H9 (cell line): ENCODE data around the gene ORM2. TPM values are rescaled to one million over a fixed set of nuclear protein-coding genes. Genes with fewer than 3 reads are reported as not detected.
A peak's percentile ranks its signal among the peaks of the same experiment; 100 is the strongest.

Source experiments
- DNase-seq: peaks from one replicate; pipeline ENCODE4 v3.0.0-alpha.2; 2017
- H2AFZ ChIP-seq: one replicate; pipeline ENCODE4 v1.6.1; 2013; ENCODE audit warnings: mild to moderate bottlenecking, low read length, control low read depth, moderate library complexity
- H2AK5ac ChIP-seq: 2 replicates; pipeline ENCODE4 v1.6.1; 2013; ENCODE audit warnings: low read length, control low read depth, mixed read lengths; ENCODE audit not compliant: insufficient read length
- H2BK120ac ChIP-seq: one replicate; pipeline ENCODE4 v1.6.1; 2013; ENCODE audit warnings: low read depth, mild to moderate bottlenecking, low read length, control low read depth, inconsistent platforms; ENCODE audit not compliant: poor library complexity, severe bottlenecking
- H2BK12ac ChIP-seq: 2 replicates; pipeline ENCODE4 v1.6.1; 2013; ENCODE audit warnings: low read length, control low read depth, mixed read lengths, low read depth; ENCODE audit not compliant: insufficient read length
- H2BK15ac ChIP-seq: 2 replicates; pipeline ENCODE4 v1.6.1; 2013; ENCODE audit warnings: low read depth, low read length, control low read depth
- H2BK20ac ChIP-seq: one replicate; pipeline ENCODE4 v1.6.1; 2013; ENCODE audit warnings: low read depth, mild to moderate bottlenecking, low read length, control low read depth, inconsistent platforms; ENCODE audit not compliant: poor library complexity, severe bottlenecking
- H2BK5ac ChIP-seq: 2 replicates; pipeline ENCODE4 v1.6.1; 2013; ENCODE audit warnings: low read length, control low read depth, mixed read lengths; ENCODE audit not compliant: insufficient read length
- H3K14ac ChIP-seq: 2 replicates; pipeline ENCODE4 v1.6.1; 2013; ENCODE audit warnings: low read length, control low read depth; ENCODE audit not compliant: insufficient read depth
- H3K18ac ChIP-seq: 2 replicates; pipeline ENCODE4 v1.6.1; 2013; ENCODE audit warnings: low read depth, mild to moderate bottlenecking, mixed read lengths, low read length, control low read depth; ENCODE audit not compliant: insufficient read length
- H3K23ac ChIP-seq: 2 replicates; pipeline ENCODE4 v1.6.1; 2013; ENCODE audit warnings: low read length, control low read depth, mixed read lengths, low read depth; ENCODE audit not compliant: insufficient read length
- H3K23me2 ChIP-seq: 2 replicates; pipeline ENCODE4 v1.6.1; 2013; ENCODE audit warnings: low read depth, mild to moderate bottlenecking, mixed read lengths, low read length, control low read depth; ENCODE audit not compliant: insufficient read length, poor library complexity, severe bottlenecking
- H3K27ac ChIP-seq: 2 replicates; pipeline ENCODE4 v1.5.1; 2013; ENCODE audit warnings: low read length, control low read depth, mixed read lengths, low read depth; ENCODE audit not compliant: insufficient read length
- H3K27me3 ChIP-seq: 2 replicates; pipeline ENCODE4 v1.6.1; 2013; ENCODE audit warnings: low read length, control low read depth, inconsistent platforms; ENCODE audit not compliant: insufficient read depth
- H3K4ac ChIP-seq: 2 replicates; pipeline ENCODE4 v1.6.1; 2013; ENCODE audit warnings: low read depth, mild to moderate bottlenecking, control low read depth, inconsistent platforms, low read length, moderate library complexity
- H3K4me1 ChIP-seq: 2 replicates; pipeline ENCODE4 v1.6.1; 2013; ENCODE audit warnings: low read length, control low read depth, inconsistent platforms; ENCODE audit not compliant: insufficient read depth
- H3K4me2 ChIP-seq: 2 replicates; pipeline ENCODE4 v1.6.1; 2013; ENCODE audit warnings: low read length, control low read depth, mixed read lengths; ENCODE audit not compliant: insufficient read length, insufficient read depth
- H3K56ac ChIP-seq: 2 replicates; pipeline ENCODE4 v1.6.1; 2013; ENCODE audit warnings: low read depth, mild to moderate bottlenecking, mixed read lengths, low read length, control low read depth; ENCODE audit not compliant: insufficient read length
- H3K79me1 ChIP-seq: 2 replicates; pipeline ENCODE4 v1.6.1; 2013; ENCODE audit warnings: low read depth, mild to moderate bottlenecking, moderate library complexity, low read length, control low read depth, inconsistent platforms; ENCODE audit not compliant: insufficient read depth, poor library complexity, severe bottlenecking
- H3K79me2 ChIP-seq: 2 replicates; pipeline ENCODE4 v1.6.1; 2013; ENCODE audit warnings: low read length, control low read depth, inconsistent platforms; ENCODE audit not compliant: insufficient read depth
- H3K9ac ChIP-seq: 2 replicates; pipeline ENCODE4 v1.6.1; 2013; ENCODE audit warnings: low read length, control low read depth, mixed read lengths; ENCODE audit not compliant: insufficient read length; ENCODE audit errors: extremely low read depth
- H3K9me3 ChIP-seq: one replicate; pipeline ENCODE4 v1.6.1; 2013; ENCODE audit warnings: low read depth, low read length, inconsistent platforms; ENCODE audit not compliant: control insufficient read depth
- H3T11ph ChIP-seq: one replicate; pipeline ENCODE4 v1.6.1; 2013; ENCODE audit warnings: mild to moderate bottlenecking, low read length, control low read depth, inconsistent platforms
- H4K20me1 ChIP-seq: one replicate; pipeline ENCODE4 v1.6.1; 2013; ENCODE audit not compliant: control insufficient read depth, insufficient read length, insufficient read depth
- H4K5ac ChIP-seq: 2 replicates; pipeline ENCODE4 v1.6.1; 2013; ENCODE audit warnings: low read depth, mild to moderate bottlenecking, mixed read lengths, low read length, control low read depth; ENCODE audit not compliant: insufficient read length
- H4K8ac ChIP-seq: replicated peaks from 2 replicates; pipeline ENCODE4 v1.6.1; 2013; ENCODE audit warnings: low read length, control low read depth, mixed read lengths, low read depth; ENCODE audit not compliant: insufficient read length
- H4K91ac ChIP-seq: 2 replicates; pipeline ENCODE4 v1.6.1; 2013; ENCODE audit warnings: low read depth, mild to moderate bottlenecking, moderate library complexity, mixed read lengths, low read length, control low read depth; ENCODE audit not compliant: insufficient read length
- H3K27ac Mint-ChIP-seq, 3 experiments: 2 replicates in 2 of 3; 3 replicates in 1 of 3; pipeline ENCODE4 v1.8.0; 2020 to 2021; ENCODE audit warnings: mixed read lengths in 3 of 3, mild to moderate bottlenecking in 1 of 3, moderate library complexity in 1 of 3
- H3K27me3 Mint-ChIP-seq: 2 replicates; pipeline ENCODE4 v1.8.0; 2021; ENCODE audit warnings: low read depth, mild to moderate bottlenecking, moderate library complexity, mixed read lengths
- H3K36me3 Mint-ChIP-seq, 3 experiments: 2 replicates in 2 of 3; 3 replicates in 1 of 3; pipeline ENCODE4 v1.8.0; 2020 to 2021; ENCODE audit warnings: low read depth in 3 of 3, mixed read lengths in 3 of 3; ENCODE audit not compliant: insufficient read depth in 1 of 3
- H3K4me1 Mint-ChIP-seq, 2 experiments: 2 replicates each; pipeline ENCODE4 v1.8.0; 2020; ENCODE audit warnings: mixed read lengths in 2 of 2
- H3K4me3 Mint-ChIP-seq, 2 experiments: 2 replicates in 1 of 2; 3 replicates in 1 of 2; pipeline ENCODE4 v1.8.0; 2020 to 2021; ENCODE audit warnings: mild to moderate bottlenecking in 2 of 2, mixed read lengths in 2 of 2, moderate library complexity in 1 of 2
- H3K9me3 Mint-ChIP-seq, 2 experiments: 2 replicates in 1 of 2; 3 replicates in 1 of 2; pipeline ENCODE4 v1.8.0; 2020; ENCODE audit warnings: mild to moderate bottlenecking in 2 of 2, mixed read lengths in 2 of 2, moderate library complexity in 1 of 2
- WGBS: extraction: QIAGEN DNeasy Blood & Tissue Kit; methylation state at CpG from one replicate; pipeline ENCODE4 v1.1.7; 2013; ENCODE audit warnings: missing lambda C conversion rate, low lambda C conversion rate, mixed read lengths; ENCODE audit not compliant: insufficient read length; ENCODE audit errors: extremely low coverage; 5-methylcytosine and 5-hydroxymethylcytosine counted together
- total RNA-seq: library from RNA; stranded (reverse); gene quantifications from 2 replicates; pipeline ENCODE4 v1.2.1, GENCODE V29; 2021
- TF ChIP-seq, protein P1 (sequence below): fragments of 200-600 bp; sonication (generic); conservative IDR thresholded peaks from 3 replicates; pipeline ENCODE4 v1.8.0; 2021; ENCODE audit warnings: antibody characterized with exemption, mild to moderate bottlenecking

Gene ORM2
- total RNA-seq, 1 experiment from 2014 or later = 1.2 TPM

DNA sequence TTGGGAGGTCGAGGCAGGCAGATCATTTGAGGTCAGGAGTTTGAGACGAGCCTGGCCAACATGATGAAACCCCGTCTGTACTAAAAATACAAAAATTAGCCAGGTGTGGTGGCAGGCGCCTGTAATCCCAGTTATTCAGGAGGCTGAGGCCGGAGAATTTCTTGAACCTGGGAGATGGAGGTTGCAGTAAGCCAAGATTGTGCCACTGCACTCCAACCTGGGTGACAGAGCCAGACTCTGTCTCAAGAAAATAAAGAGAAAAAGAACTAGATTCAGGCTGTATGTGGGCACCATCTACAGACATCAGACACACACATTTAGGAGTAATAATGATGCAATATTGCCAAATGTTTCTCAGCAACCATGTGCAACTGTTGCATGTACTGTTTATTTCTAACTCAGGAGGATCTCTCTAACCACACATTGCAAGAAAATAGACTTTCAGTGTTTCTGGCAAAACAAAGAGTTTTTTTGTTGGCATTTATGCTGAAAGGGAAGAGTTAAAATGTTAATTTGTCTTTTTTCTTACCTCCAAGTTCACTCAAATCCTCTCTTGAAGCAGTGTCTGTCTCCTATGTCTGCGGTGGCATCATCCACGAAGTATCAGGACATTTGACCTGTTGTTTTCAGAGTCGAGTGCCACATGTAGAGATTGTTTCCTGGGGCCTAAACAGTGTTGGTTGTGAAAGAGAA, 11.9 kb upstream of the ORM2 start:
- H2BK20ac ChIP-seq = no peak overlapping the region
- no peak overlapping the region for H4K5ac ChIP-seq
- H3K23ac ChIP-seq = no peak overlapping the region
- H3K9me3 Mint-ChIP-seq = no peaks in the 10 kb centered on the region
- no peak overlapping the region for H2BK15ac ChIP-seq
- H3K56ac ChIP-seq = no peak overlapping the region
- no peak overlapping the region for H3K4me3 Mint-ChIP-seq
- no peak overlapping the region for H2AK5ac ChIP-seq
- no peak overlapping the region for H3K4me2 ChIP-seq
- no peak overlapping the region for H3K4ac ChIP-seq
- no peaks in the 10 kb centered on the region for H4K20me1 ChIP-seq
- no peaks in the 10 kb centered on the region for H3K36me3 Mint-ChIP-seq
- no peak overlapping the region for H2BK12ac ChIP-seq
- no peak overlapping the region for H3K9ac ChIP-seq
- TF ChIP-seq, protein P1, sequence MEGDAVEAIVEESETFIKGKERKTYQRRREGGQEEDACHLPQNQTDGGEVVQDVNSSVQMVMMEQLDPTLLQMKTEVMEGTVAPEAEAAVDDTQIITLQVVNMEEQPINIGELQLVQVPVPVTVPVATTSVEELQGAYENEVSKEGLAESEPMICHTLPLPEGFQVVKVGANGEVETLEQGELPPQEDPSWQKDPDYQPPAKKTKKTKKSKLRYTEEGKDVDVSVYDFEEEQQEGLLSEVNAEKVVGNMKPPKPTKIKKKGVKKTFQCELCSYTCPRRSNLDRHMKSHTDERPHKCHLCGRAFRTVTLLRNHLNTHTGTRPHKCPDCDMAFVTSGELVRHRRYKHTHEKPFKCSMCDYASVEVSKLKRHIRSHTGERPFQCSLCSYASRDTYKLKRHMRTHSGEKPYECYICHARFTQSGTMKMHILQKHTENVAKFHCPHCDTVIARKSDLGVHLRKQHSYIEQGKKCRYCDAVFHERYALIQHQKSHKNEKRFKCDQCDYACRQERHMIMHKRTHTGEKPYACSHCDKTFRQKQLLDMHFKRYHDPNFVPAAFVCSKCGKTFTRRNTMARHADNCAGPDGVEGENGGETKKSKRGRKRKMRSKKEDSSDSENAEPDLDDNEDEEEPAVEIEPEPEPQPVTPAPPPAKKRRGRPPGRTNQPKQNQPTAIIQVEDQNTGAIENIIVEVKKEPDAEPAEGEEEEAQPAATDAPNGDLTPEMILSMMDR = no peak
- no peak overlapping the region for H2BK5ac ChIP-seq
- H3K23me2 ChIP-seq = no peaks in the 10 kb centered on the region
- WGBS = no CpG with 5 or more reads among the region's 8 CpGs
- H3K27ac ChIP-seq = no peak overlapping the region
- H3K9me3 ChIP-seq = no peaks in the 10 kb centered on the region
- H3K27me3 ChIP-seq = no peaks in the 10 kb centered on the region
- H2AFZ ChIP-seq = no peak overlapping the region
- no peaks in the 10 kb centered on the region for H3K79me2 ChIP-seq
- H3K27me3 Mint-ChIP-seq = peaks cover 6% of the 10 kb centered on the region
- H3K79me1 ChIP-seq = no peaks in the 10 kb centered on the region
- no peak overlapping the region for H3K14ac ChIP-seq
- no peak overlapping the region for H3K18ac ChIP-seq
- no peak overlapping the region for H2BK120ac ChIP-seq
- DNase-seq = no peak
- H4K91ac ChIP-seq = no peak overlapping the region
- H3K4me1 Mint-ChIP-seq = peaks cover 0 to 5% of the 10 kb centered on the region in 2 experiments; a peak in 2 of 4 replicates
- H4K8ac ChIP-seq = no peak overlapping the region
- no peaks in the 10 kb centered on the region for H3K4me1 ChIP-seq
- no peak overlapping the region for H3T11ph ChIP-seq
- peak overlapping the region in 1 of 3 experiments; percentile 52; a peak in 2 of 7 replicates for H3K27ac Mint-ChIP-seq
